DOHH2 (cell line): ENCODE data around the gene KRT82.

Source experiments
- CTCF ChIP-seq: fragments of 200-600 bp; sonication (generic); IDR thresholded peaks from one replicate; pipeline ENCODE4 v1.5.1; 2014; ENCODE audit warnings: antibody characterized with exemption, mild to moderate bottlenecking, low read depth, low read length; ENCODE audit not compliant: poor library complexity, severe bottlenecking
- EZH2phosphoT487 ChIP-seq: fragments of 200-600 bp; sonication (generic); IDR thresholded peaks from 2 replicates; pipeline ENCODE4 v1.6.1; 2017; ENCODE audit warnings: borderline replicate concordance, mild to moderate bottlenecking, antibody characterized with exemption, low read length, moderate library complexity, mixed read lengths

- TF ChIP-seq CTCF (no peak), EZH2phosphoT487 (no peak)
Observed at GRCh38 chr12:52350021-52350620, 56.0 kb downstream of the KRT82 start.
